HuH-7 (cell line): ENCODE measurements around the gene PURB.
A peak's percentile ranks its signal among the peaks of the same experiment; 100 is the strongest.
"Not testable (repeated sequence)": the region's sequence is repeated elsewhere in the genome, so short reads cannot be mapped to it uniquely, and the experiment has no call there.

ENCODE experiments used
- DNase-seq: peaks from one replicate; pipeline ENCODE4 v3.0.0; 2011; ENCODE audit warnings: low spot score

The PURB gene

GRCh38 chr7:44853391-44853790, 31.9 kb downstream of the PURB start:
- DNase-seq: no peak

- no peak for DNase-seq
Observed at GRCh38 chr7:44852590-44852989, 32.7 kb downstream of the PURB start.

GRCh38 chr7:44849885-44850544, 35.3 kb downstream of the PURB start:
- no peak for DNase-seq

GRCh38 chr7:44849259-44849884, 36.0 kb downstream of the PURB start:
- DNase-seq: no peak

- DNase-seq: peak; percentile 98
Observed at GRCh38 chr7:44847920-44848634, 37.3 kb downstream of the PURB start, which contains the start of gene H2AZ2. Gene H2AZ2 (minus strand): TSS chr7:44848087. CDS start chr7:44847971, 116 bp downstream.

- DNase-seq: peak; percentile 87
Observed at GRCh38 chr7:44847509-44847919, 37.8 kb downstream of the PURB start.

GRCh38 chr7:44846816-44847508, 38.4 kb downstream of the PURB start:
- no peak for DNase-seq

- not testable (repeated sequence) for DNase-seq
Observed at GRCh38 chr7:44846390-44846789, 38.9 kb downstream of the PURB start.

GRCh38 chr7:44845451-44845850, 39.9 kb downstream of the PURB start:
- no peak for DNase-seq

GRCh38 chr7:44843440-44843839, 41.9 kb downstream of the PURB start:
- not testable (repeated sequence) for DNase-seq

GRCh38 chr7:44842675-44843074, 42.7 kb downstream of the PURB start:
- DNase-seq: not testable (repeated sequence)

GRCh38 chr7:44838751-44839150, 46.6 kb downstream of the PURB start:
- DNase-seq: no peak

- no peak for DNase-seq
Observed at GRCh38 chr7:44827567-44827966, 57.8 kb downstream of the PURB start.
